K562 (cell line): Measurements from ENCODE around the gene PCDH1. TPM values are rescaled to one million over a fixed set of nuclear protein-coding genes. Genes with fewer than 3 reads are reported as not detected.
A peak's percentile ranks its signal among the peaks of the same experiment; 100 is the strongest.

Experiments used
- ATF3 ChIP-seq, 2 experiments: fragments of 450-650 bp in 1 of 2; sonication (generic) in 1 of 2; formaldehyde crosslinking in 1 of 2; IDR thresholded peaks in 1 of 2; conservative IDR thresholded peaks in 1 of 2; 2 replicates each; pipeline versions ENCODE4 v1.6.1 to v1.8.1; 2016 to 2023; ENCODE audit warnings: mild to moderate bottlenecking in 2 of 2, moderate library complexity in 2 of 2, inconsistent platforms in 1 of 2, missing genetic modification reagents in 1 of 2
- CEBPB ChIP-seq: fragments of 450-650 bp; IDR thresholded peaks from 2 replicates; pipeline ENCODE4 v1.6.1; 2016; ENCODE audit warnings: missing genetic modification characterization, missing compliant biosample characterization
- CTBP1 ChIP-seq: fragments of 450-650 bp; IDR thresholded peaks from 2 replicates; pipeline ENCODE4 v1.6.1; 2016; ENCODE audit warnings: borderline replicate concordance
- FOSL1 ChIP-seq: fragments of 200-800 bp; sonication (Bioruptor generic); conservative IDR thresholded peaks from 2 replicates; pipeline ENCODE4 v1.6.1; 2016; ENCODE audit warnings: missing genetic modification characterization, missing compliant biosample characterization
- FOXK2 ChIP-seq, 2 experiments: fragments of 450-650 bp; IDR thresholded peaks in 1 of 2; conservative IDR thresholded peaks in 1 of 2; 2 replicates each; pipeline ENCODE4 v1.6.1; 2016; ENCODE audit warnings: low read depth in 2 of 2, mild to moderate bottlenecking in 1 of 2
- FOXM1 ChIP-seq, 2 experiments: fragments of 450-650 bp in 1 of 2; sonication (generic) in 1 of 2; formaldehyde crosslinking in 1 of 2; IDR thresholded peaks; 2 replicates each; pipeline versions ENCODE4 v1.6.1 to v1.9.0; 2017 to 2022; ENCODE audit warnings: low read depth in 2 of 2, mild to moderate bottlenecking in 2 of 2, missing genetic modification reagents in 1 of 2, moderate library complexity in 1 of 2
- GMEB1 ChIP-seq: fragments of 250-450 bp; sonication (Bioruptor Pico); IDR thresholded peaks from 2 replicates; pipeline ENCODE4 v1.4.0; 2020; ENCODE audit warnings: mild to moderate bottlenecking
- HLTF ChIP-seq: fragments of 450-650 bp; IDR thresholded peaks from 2 replicates; pipeline ENCODE4 v1.6.1; 2016
- JUND ChIP-seq, 2 experiments: IDR thresholded peaks; 2 replicates in 1 of 2; 3 replicates in 1 of 2; pipeline ENCODE4 v1.6.1; 2011; ENCODE audit warnings: borderline replicate concordance in 2 of 2, low read depth in 2 of 2, low read length in 2 of 2, improper control_type of control experiment in 1 of 2, missing biosample characterization in 1 of 2, missing genetic modification characterization in 1 of 2, missing genetic modification reagents in 1 of 2
- KDM4B ChIP-seq, 2 experiments: fragments of 450-650 bp in 1 of 2; sonication (generic) in 1 of 2; IDR thresholded peaks; 2 replicates each; pipeline ENCODE4 v1.6.1; 2016 to 2017; ENCODE audit warnings: borderline replicate concordance in 2 of 2, antibody characterized with exemption in 1 of 2, low read depth in 1 of 2, mild to moderate bottlenecking in 1 of 2
- MEF2A ChIP-seq: IDR thresholded peaks from 2 replicates; pipeline ENCODE4 v1.6.1; 2011; ENCODE audit warnings: low read depth, mild to moderate bottlenecking, low read length, moderate library complexity; ENCODE audit not compliant: control insufficient read depth
- MEIS2 ChIP-seq: fragments of 450-650 bp; IDR thresholded peaks from 2 replicates; pipeline ENCODE4 v1.6.1; 2014; ENCODE audit warnings: mild to moderate bottlenecking; ENCODE audit not compliant: partially characterized antibody
- NFE2 ChIP-seq: IDR thresholded peaks from 2 replicates; pipeline ENCODE4 v1.6.1; 2014; ENCODE audit warnings: antibody characterized with exemption, low read depth
- NRF1 ChIP-seq, 2 experiments: fragments of 450-650 bp; IDR thresholded peaks in 1 of 2; conservative IDR thresholded peaks in 1 of 2; 2 replicates each; pipeline ENCODE4 v1.6.1; 2014; ENCODE audit warnings: mild to moderate bottlenecking in 2 of 2
- SMARCC2 ChIP-seq: fragments of 450-650 bp; IDR thresholded peaks from 2 replicates; pipeline ENCODE4 v1.6.1; 2017; ENCODE audit warnings: antibody characterized with exemption, moderate library complexity, mild to moderate bottlenecking, low read depth
- SOX6 ChIP-seq: fragments of 450-650 bp; IDR thresholded peaks from 2 replicates; pipeline ENCODE4 v1.6.1; 2014; ENCODE audit warnings: mild to moderate bottlenecking
- SRF ChIP-seq, 2 experiments: fragments of 250-450, 450-650 bp in 1 of 2; sonication (Bioruptor Pico) in 1 of 2; sonication (generic) in 1 of 2; formaldehyde crosslinking; IDR thresholded peaks; 2 replicates each; pipeline versions ENCODE4 v1.5.0 to v1.5.1; 2020 to 2022; ENCODE audit warnings: mild to moderate bottlenecking in 1 of 2, missing genetic modification reagents in 1 of 2
- XRCC3 ChIP-seq: fragments of 450-650 bp; IDR thresholded peaks from 2 replicates; pipeline ENCODE4 v1.6.1; 2017; ENCODE audit warnings: mild to moderate bottlenecking, moderate library complexity
- polyA plus RNA-seq, 8 experiments: library from polyadenylated mRNA; depleted of rRNA in 4 of 8; stranded (reverse) in 5 of 8; unstranded in 3 of 8; fragments of >200 nt; fragmentation: Nextera tagmentation in 2 of 8; fragmentation: Illumina TruSeq in 1 of 8; extraction: Ambion mirVana in 2 of 8; extraction: Trizol in 1 of 8; gene quantifications; 2 replicates each; pipeline versions ENCODE4 v1.2.1 to v1.2.3, GENCODE V29; 2011 to 2014; ENCODE audit warnings: inconsistent platforms in 1 of 8, missing spikeins in 1 of 8
- total RNA-seq, 7 experiments: library from RNA; depleted of rRNA in 6 of 7; stranded (reverse); fragments of >200 nt in 6 of 7; fragmentation: Illumina TruSeq in 2 of 7; extraction: Trizol in 2 of 7; gene quantifications; 2 replicates each; pipeline versions ENCODE4 v1.2.1 to v1.2.3, GENCODE V29; 2011 to 2021; ENCODE audit warnings: low replicate concordance in 1 of 7
- TF ChIP-seq, protein P1 (sequence below): sonication (generic); formaldehyde crosslinking; IDR thresholded peaks from 2 replicates; pipeline ENCODE4 v1.9.0; 2022; ENCODE audit warnings: mild to moderate bottlenecking, missing genetic modification reagents
- TF ChIP-seq, protein P2 (sequence below): sonication (generic); formaldehyde crosslinking; IDR thresholded peaks from 2 replicates; pipeline ENCODE4 v1.8.0; 2022; ENCODE audit warnings: mild to moderate bottlenecking, missing genetic modification reagents, borderline replicate concordance

Gene PCDH1
- total and polyA plus RNA-seq, 9 of the 15 experiments (the other 6 are each of a cell fraction or from before 2014, with no cell fraction given) = 0.11 to 3.6 (median 1.9) TPM; not detected in 1

DNA sequence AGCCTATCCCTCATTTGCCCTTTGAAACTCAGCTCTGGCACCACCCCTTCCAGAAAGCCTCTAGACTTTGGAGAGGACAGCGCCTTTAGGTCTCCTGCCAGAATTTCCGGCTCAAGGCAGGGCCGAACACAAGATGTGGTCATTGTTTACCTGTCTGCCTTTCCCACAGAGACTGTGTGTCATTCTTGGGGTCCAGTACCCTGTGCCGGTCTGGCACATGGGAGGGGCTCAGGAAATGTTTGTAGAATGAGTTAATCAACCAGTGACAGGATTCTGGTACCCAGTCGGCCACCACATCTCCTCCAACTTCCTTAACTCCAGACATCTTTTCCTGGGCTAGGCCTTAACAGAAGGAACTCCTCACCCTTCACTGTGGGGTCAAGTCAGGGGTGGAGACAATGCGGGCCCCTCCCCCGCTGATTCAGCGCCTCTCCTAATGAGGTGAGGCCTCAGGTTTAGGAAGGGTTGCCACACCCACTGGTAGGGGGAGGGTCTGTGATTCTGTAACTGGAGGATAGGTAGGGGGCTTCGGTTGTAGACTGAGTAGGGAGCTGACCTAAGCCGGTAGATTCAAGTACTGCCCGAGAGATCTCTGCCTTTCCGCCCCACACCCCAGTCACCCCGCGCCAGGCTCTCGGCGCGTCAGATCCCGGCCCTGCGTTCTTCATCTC lies 29.3 kb downstream of the PCDH1 start (continued):
- TF ChIP-seq GMEB1 (no peak), CEBPB (tag) (peak; percentile 23; the same call in 1 of the 2 replicates), XRCC3 (no peak), SRF (CRISPR knock-in tag; IDR thresholded peaks at IDR 0.05) (peak in 1 of 2 experiments; percentile 37; a peak in 1 of 4 replicates), MEF2A (no peak), FOSL1 (tag) (peak; percentile 42; the same call in 1 of the 2 replicates), ATF3 (IDR thresholded peaks at IDR 0.05) (peak; percentile 36), ATF3 (CRISPR knock-in tag; conservative IDR thresholded peaks at IDR 0.05) (no peak), NFE2 (peak; percentile 57), FOXK2 (conservative IDR thresholded peaks at IDR 0.05 in 1 of 2, IDR thresholded peaks at IDR 0.05 in 1 of 2; ENCODE audit: low read depth in 2 of 2) (peak in 1 of 2 experiments; percentile 38; a peak in 2 of 4 replicates), FOXM1 (IDR thresholded peaks at IDR 0.05; ENCODE audit: low read depth) (no peak), FOXM1 (CRISPR knock-in tag; IDR thresholded peaks at IDR 0.05; ENCODE audit: low read depth) (no peak), JUND (IDR thresholded peaks at IDR 0.05; ENCODE audit: borderline replicate concordance, low read depth, low read length) (peak; percentile 27; the same call in 1 of the 2 replicates), JUND (tag; IDR thresholded peaks at IDR 0.05; ENCODE audit: borderline replicate concordance, low read depth, low read length) (no peak; the same call in 2 of the 3 replicates), NRF1 (conservative IDR thresholded peaks at IDR 0.05 in 1 of 2, IDR thresholded peaks at IDR 0.05 in 1 of 2) (peak; percentile 11 to 28; a peak in 1 of 4 replicates), CTBP1 (peak; percentile 68; the same call in 1 of the 2 replicates), SMARCC2 (0 out of 2 replicates have a peak, but pooled peaks have one; percentile 38), HLTF (0 out of 2 replicates have a peak, but pooled peaks have one; percentile 10), MEIS2 (peak; percentile 25), KDM4B (IDR thresholded peaks at IDR 0.05; ENCODE audit: borderline replicate concordance in 2 of 2, low read depth in 1 of 2) (0 out of 4 replicates have a peak, but pooled peaks of 1 of the 2 experiments have one; percentile 9), SOX6 (peak; percentile 20; the same call in 1 of the 2 replicates)
- TF ChIP-seq, protein P1, sequence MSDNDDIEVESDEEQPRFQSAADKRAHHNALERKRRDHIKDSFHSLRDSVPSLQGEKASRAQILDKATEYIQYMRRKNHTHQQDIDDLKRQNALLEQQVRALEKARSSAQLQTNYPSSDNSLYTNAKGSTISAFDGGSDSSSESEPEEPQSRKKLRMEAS (CRISPR knock-in tag) = 0 out of 2 replicates have a peak, but pooled peaks have one; percentile 11
- TF ChIP-seq, protein P2, sequence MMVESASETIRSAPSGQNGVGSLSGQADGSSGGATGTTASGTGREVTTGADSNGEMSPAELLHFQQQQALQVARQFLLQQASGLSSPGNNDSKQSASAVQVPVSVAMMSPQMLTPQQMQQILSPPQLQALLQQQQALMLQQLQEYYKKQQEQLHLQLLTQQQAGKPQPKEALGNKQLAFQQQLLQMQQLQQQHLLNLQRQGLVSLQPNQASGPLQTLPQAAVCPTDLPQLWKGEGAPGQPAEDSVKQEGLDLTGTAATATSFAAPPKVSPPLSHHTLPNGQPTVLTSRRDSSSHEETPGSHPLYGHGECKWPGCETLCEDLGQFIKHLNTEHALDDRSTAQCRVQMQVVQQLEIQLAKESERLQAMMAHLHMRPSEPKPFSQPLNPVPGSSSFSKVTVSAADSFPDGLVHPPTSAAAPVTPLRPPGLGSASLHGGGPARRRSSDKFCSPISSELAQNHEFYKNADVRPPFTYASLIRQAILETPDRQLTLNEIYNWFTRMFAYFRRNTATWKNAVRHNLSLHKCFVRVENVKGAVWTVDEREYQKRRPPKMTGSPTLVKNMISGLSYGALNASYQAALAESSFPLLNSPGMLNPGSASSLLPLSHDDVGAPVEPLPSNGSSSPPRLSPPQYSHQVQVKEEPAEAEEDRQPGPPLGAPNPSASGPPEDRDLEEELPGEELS = 0 out of 2 replicates have a peak, but pooled peaks have one; percentile 59
